ENCODE data around the gene WDR33. TPM values are rescaled to one million over a fixed set of nuclear protein-coding genes. Genes with fewer than 3 reads are reported as not detected.

The WDR33 gene
- total and polyA plus RNA-seq, 12 donors: 13.8 to 59.8 (median 42.1) TPM

GRCh38 chr2:127702395-127703009 is 108.5 kb downstream of the WDR33 start:
- H3K27ac ChIP-seq: peak overlapping the region; percentile 81 to 100 (median 94)
- peak overlapping the region in 1 of 4 donors; percentile 94 for H3K4me3 ChIP-seq
- DNase-seq: no peak
- WGBS, 4 donors: 66 to 68% (median 67%) methylated on average over 19 of the region's 19 CpGs
- intact Hi-C loops (cut with DNase I): loop anchor here in 1 of 2 donors (10.0 kb wide), 1 partner anchor 112 kb away; the partner anchor contains the start of gene WDR33
- no peaks in the 10 kb centered on the region for H3K9me3 ChIP-seq (replicated peaks in 1 of 3)
- TF ChIP-seq POLR2A (IDR thresholded peaks at IDR 0.05): no peak
- TF ChIP-seq, protein P1, sequence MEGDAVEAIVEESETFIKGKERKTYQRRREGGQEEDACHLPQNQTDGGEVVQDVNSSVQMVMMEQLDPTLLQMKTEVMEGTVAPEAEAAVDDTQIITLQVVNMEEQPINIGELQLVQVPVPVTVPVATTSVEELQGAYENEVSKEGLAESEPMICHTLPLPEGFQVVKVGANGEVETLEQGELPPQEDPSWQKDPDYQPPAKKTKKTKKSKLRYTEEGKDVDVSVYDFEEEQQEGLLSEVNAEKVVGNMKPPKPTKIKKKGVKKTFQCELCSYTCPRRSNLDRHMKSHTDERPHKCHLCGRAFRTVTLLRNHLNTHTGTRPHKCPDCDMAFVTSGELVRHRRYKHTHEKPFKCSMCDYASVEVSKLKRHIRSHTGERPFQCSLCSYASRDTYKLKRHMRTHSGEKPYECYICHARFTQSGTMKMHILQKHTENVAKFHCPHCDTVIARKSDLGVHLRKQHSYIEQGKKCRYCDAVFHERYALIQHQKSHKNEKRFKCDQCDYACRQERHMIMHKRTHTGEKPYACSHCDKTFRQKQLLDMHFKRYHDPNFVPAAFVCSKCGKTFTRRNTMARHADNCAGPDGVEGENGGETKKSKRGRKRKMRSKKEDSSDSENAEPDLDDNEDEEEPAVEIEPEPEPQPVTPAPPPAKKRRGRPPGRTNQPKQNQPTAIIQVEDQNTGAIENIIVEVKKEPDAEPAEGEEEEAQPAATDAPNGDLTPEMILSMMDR (IDR thresholded peaks at IDR 0.05): peak in 1 of 6 experiments; percentile 0
- H3K4me1 ChIP-seq (replicated peaks in 1 of 2): peaks cover 6 to 23% of the 10 kb centered on the region in 2 donors
- H3K27me3 ChIP-seq: no peaks in the 10 kb centered on the region
- H3K36me3 ChIP-seq (replicated peaks in 1 of 2): peaks cover 0 to 3% of the 10 kb centered on the region in 2 donors

DNA sequence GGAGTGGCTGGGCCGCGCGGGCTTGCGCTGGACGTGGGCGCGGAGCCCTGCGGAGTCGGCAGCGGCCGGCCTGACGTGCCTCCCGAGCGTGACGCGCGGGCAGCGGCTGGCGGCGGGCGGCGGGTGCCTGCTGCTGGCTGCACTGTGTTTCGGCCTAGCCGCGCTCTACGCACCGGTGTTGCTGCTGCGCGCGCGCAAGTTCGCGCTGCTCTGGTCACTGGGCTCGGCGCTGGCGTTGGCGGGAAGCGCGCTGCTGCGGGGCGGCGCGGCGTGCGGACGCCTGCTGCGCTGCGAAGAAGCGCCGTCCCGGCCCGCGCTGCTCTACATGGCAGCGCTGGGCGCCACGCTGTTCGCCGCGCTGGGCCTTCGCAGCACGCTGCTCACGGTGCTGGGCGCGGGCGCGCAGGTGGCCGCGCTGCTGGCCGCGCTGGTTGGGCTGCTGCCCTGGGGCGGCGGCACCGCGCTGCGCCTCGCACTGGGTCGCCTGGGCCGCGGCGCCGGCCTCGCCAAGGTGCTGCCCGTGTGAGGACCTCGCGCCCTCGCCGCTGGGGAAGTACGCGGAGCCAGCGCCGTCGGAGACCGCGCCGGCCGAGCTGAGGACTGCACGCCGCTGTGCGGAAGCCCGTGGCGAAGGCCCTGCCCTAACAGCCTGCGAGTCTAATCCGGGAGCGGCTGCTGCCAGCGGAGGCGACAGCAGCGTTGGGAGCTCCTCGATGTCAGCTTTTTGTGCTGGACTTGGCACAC is 109.1 kb downstream of the WDR33 start:
- DNase-seq: peak; percentile 71 to 87 (median 81)
- Histone ChIP-seq H3K27me3 (no peaks in the 10 kb centered on the region), H3K27ac (peak overlapping the region; percentile 81 to 100 (median 94)), H3K9me3 (replicated peaks in 1 of 3) (no peaks in the 10 kb centered on the region), H3K4me3 (peak overlapping the region; percentile 31 to 94 (median 48)), H3K36me3 (replicated peaks in 1 of 2) (peaks cover 0 to 3% of the 10 kb centered on the region in 2 donors), H3K4me1 (replicated peaks in 1 of 2) (peaks cover 6 to 23% of the 10 kb centered on the region in 2 donors)
- 0 to 1% (median 0%) methylated on average over 7 to 108 of the region's 108 CpGs for WGBS, 4 donors
- intact Hi-C loops (cut with DNase I): loop anchor here in 1 of 2 donors (10.0 kb wide), 1 partner anchor 113 kb away; the partner anchor contains the start of gene WDR33
- TF ChIP-seq, protein P1 (IDR thresholded peaks at IDR 0.05): peak in 3 of 6 experiments; percentile 25 to 60 (median 38)
- TF ChIP-seq POLR2A (IDR thresholded peaks at IDR 0.05): no peak

- Histone ChIP-seq H3K9me3 (replicated peaks in 1 of 3) (no peaks in the 10 kb centered on the region), H3K36me3 (replicated peaks in 1 of 2) (peaks cover 0 to 1% of the 10 kb centered on the region in 2 donors), H3K27ac (peak within 1 kb of the TSS; percentile 81 to 100 (median 94)), H3K4me1 (replicated peaks in 1 of 2) (peaks cover 6 to 23% of the 10 kb centered on the region in 2 donors), H3K4me3 (peak within 1 kb of the TSS; percentile 31 to 94 (median 48)), H3K27me3 (no peaks in the 10 kb centered on the region)
- TF ChIP-seq POLR2A (IDR thresholded peaks at IDR 0.05): peak; percentile 94 to 95
- TF ChIP-seq, protein P1 (IDR thresholded peaks at IDR 0.05): no peak
- intact Hi-C loops (cut with DNase I): loop anchor here in 1 of 2 donors (10.0 kb wide), 1 partner anchor 114 kb away; the partner anchor contains the start of gene WDR33
- WGBS, 4 donors: 0 to 2% (median 0%) methylated on average over 19 to 44 of the region's 44 CpGs; no CpG with 5 or more reads in 1 of the 4 donors
- DNase-seq: peak; percentile 91 to 96 (median 94)
Observed at GRCh38 chr2:127701193-127701650, 109.7 kb downstream of the WDR33 start, which contains the start of gene SFT2D3. Gene SFT2D3, plus strand, starts transcription at chr2:127701497. Its CDS starts 32 bp downstream, at chr2:127701529.
